Testis (tissue), 3 donors: ENCODE measurements around the gene TAS2R40. TPM values are rescaled to one million over a fixed set of nuclear protein-coding genes. Genes with fewer than 3 reads are reported as not detected.

Experiments
- DNase-seq: peaks from one replicate; pipeline ENCODE4 v3.0.0-alpha.2; 2019
- H3K27ac ChIP-seq, 2 donors: fragments of 200-600 bp; sonication (generic); one replicate each; pipeline ENCODE4 v1.5.1; 2019
- H3K27me3 ChIP-seq: fragments of 200-600 bp; sonication (generic); one replicate; pipeline ENCODE4 v1.5.1; 2019
- H3K36me3 ChIP-seq: fragments of 200-600 bp; sonication (generic); one replicate; pipeline ENCODE4 v1.5.1; 2017; ENCODE audit warnings: low read depth; ENCODE audit errors: missing control alignments
- H3K4me1 ChIP-seq: fragments of 200-600 bp; sonication (generic); one replicate; pipeline ENCODE4 v1.5.1; 2019
- H3K4me3 ChIP-seq, 2 donors: fragments of 200-600 bp; sonication (generic); one replicate each; pipeline ENCODE4 v1.5.1; 2017 to 2019
- H3K9me3 ChIP-seq: fragments of 200-600 bp; sonication (generic); one replicate; pipeline ENCODE4 v1.5.1; 2017
- POLR2A ChIP-seq: fragments of 450-650 bp; IDR thresholded peaks from one replicate; pipeline ENCODE4 v1.6.1; 2017; ENCODE audit warnings: antibody characterized with exemption, mild to moderate bottlenecking, moderate library complexity
- WGBS, 2 donors: methylation state at CpG; one replicate each; pipeline ENCODE4 v1.1.5; 2018; 5-methylcytosine and 5-hydroxymethylcytosine counted together
- intact Hi-C: fragments of 100-400 bp; cut with DNase I; formaldehyde crosslinking; loops from one replicate; pipeline ENCODE4 v1.15.1; 2023; ENCODE audit warnings: low total_unique reads
- polyA plus RNA-seq: library from polyadenylated mRNA; stranded (reverse); fragments of 350-450 nt; fragmentation: Illumina TruSeq; extraction: RNeasy Lipid Tissue Mini Kit (QIAGEN cat#74804); gene quantifications from one replicate; pipeline ENCODE4 v1.2.3, GENCODE V29; 2014; ENCODE audit warnings: low read depth, low replicate concordance; ENCODE audit not compliant: insufficient read depth
- total RNA-seq, 2 donors: library from RNA; depleted of rRNA; stranded (reverse); fragments of >200 nt; gene quantifications; one replicate each; pipeline ENCODE4 v1.2.3, GENCODE V29; 2016
- TF ChIP-seq, protein P1 (sequence below), 3 experiments: fragments of 450-650 bp in 2 of 3; fragments of 200-600 bp in 1 of 3; sonication (generic) in 1 of 3; IDR thresholded peaks; one replicate each; pipeline ENCODE4 v1.5.1; 2016 to 2019; ENCODE audit warnings: antibody characterized with exemption in 3 of 3, mild to moderate bottlenecking in 2 of 3, moderate library complexity in 1 of 3

The TAS2R40 gene
- total and polyA plus RNA-seq, 3 donors from 2014 or later, result not detected

DNA sequence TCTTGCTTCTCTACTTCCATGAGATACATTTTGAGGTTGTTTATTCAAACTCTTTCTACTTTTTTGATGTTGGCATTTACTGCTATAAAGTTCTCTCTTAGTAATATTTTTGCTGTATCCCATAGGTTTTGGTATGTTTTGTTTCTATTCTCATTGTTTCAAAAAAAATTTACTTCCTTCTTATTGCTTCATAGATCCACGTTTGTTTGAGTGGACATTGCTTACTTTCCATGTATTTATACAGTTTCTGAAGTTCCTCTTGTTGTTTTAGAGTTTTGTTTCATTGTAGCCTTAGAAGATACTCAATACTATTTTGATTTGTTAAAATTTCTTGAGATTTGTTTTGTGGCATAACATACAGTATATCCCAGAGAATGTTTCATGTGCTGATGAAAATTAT, 13.7 kb downstream of the TAS2R40 start:
- Histone ChIP-seq H3K27me3 (no peaks in the 10 kb centered on the region), H3K4me1 (no peaks in the 10 kb centered on the region), H3K36me3 (no peaks in the 10 kb centered on the region), H3K27ac (no peak overlapping the region), H3K9me3 (no peaks in the 10 kb centered on the region), H3K4me3 (no peak overlapping the region)
- DNase-seq, result no peak
- TF ChIP-seq, protein P1, sequence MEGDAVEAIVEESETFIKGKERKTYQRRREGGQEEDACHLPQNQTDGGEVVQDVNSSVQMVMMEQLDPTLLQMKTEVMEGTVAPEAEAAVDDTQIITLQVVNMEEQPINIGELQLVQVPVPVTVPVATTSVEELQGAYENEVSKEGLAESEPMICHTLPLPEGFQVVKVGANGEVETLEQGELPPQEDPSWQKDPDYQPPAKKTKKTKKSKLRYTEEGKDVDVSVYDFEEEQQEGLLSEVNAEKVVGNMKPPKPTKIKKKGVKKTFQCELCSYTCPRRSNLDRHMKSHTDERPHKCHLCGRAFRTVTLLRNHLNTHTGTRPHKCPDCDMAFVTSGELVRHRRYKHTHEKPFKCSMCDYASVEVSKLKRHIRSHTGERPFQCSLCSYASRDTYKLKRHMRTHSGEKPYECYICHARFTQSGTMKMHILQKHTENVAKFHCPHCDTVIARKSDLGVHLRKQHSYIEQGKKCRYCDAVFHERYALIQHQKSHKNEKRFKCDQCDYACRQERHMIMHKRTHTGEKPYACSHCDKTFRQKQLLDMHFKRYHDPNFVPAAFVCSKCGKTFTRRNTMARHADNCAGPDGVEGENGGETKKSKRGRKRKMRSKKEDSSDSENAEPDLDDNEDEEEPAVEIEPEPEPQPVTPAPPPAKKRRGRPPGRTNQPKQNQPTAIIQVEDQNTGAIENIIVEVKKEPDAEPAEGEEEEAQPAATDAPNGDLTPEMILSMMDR (IDR thresholded peaks at IDR 0.05), result no peak
- TF ChIP-seq POLR2A, result no peak
- intact Hi-C loops, result loop anchor here (10.0 kb wide), 1 partner anchor 179 kb away; no protein-coding TSS in a partner anchor
- 42 to 46% methylated on average over 1 of the region's 1 CpG for WGBS, 2 donors

DNA sequence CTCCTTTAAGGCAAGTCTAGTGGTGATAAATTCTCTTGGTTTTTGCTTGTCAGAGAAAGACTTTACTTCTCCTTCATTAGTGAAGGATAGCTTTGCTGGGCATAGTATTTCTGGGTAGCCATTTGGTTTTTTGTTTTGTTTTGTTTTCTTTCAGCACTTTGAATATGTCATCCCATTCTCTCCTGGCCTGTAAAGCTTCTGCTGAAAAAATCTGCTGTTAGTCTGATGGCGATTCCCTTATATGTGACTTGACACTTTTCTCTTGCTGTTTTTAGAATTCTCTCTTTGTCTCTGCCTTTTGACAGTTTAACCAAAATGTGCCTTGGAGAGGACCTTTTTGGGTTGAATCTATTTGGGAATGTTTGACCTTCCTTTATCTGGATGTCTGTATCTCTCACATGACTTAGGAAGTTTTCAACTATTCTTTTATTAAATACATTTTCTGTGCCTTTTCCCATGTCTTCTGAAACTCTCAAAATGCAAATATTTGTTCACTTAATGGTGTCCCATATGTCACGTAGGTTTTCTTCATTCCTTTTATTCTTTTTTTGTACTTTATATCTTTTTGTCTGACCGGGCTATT, 14.7 kb downstream of the TAS2R40 start:
- Histone ChIP-seq H3K9me3 (no peaks in the 10 kb centered on the region), H3K36me3 (no peaks in the 10 kb centered on the region), H3K27ac (no peak overlapping the region), H3K27me3 (no peaks in the 10 kb centered on the region), H3K4me1 (no peaks in the 10 kb centered on the region), H3K4me3 (no peak overlapping the region)
- WGBS, 2 donors, result 76 to 93% methylated on average over 3 of the region's 3 CpGs
- intact Hi-C loops, result loop anchor here (10.0 kb wide), 1 partner anchor 178 kb away; no protein-coding TSS in a partner anchor
- no peak for DNase-seq
- TF ChIP-seq, protein P1 (IDR thresholded peaks at IDR 0.05), result no peak
- no peak for TF ChIP-seq POLR2A

DNA sequence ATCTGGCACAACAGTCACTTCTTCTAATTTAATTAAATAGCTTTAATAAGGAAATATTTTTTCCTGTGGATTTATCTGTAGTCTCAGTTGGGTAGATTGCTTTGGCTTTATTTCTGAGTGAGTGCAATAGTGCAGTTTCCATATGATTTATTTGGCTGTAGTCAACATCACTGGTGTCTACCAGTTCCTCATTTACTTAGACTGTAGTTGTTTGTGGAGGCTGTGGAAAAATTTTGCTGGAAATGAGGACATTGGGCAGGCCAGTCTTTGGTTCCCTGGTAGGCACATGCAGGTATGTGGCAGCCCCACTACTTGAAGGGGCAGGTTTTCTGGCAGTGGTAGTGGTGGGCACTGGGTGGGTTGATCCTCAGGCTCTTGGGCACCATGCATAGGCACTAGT, 15.5 kb downstream of the TAS2R40 start:
- intact Hi-C loops, result loop anchor here (10.0 kb wide), 1 partner anchor 177 kb away; no protein-coding TSS in a partner anchor
- H3K27ac ChIP-seq, result no peak overlapping the region

DNA sequence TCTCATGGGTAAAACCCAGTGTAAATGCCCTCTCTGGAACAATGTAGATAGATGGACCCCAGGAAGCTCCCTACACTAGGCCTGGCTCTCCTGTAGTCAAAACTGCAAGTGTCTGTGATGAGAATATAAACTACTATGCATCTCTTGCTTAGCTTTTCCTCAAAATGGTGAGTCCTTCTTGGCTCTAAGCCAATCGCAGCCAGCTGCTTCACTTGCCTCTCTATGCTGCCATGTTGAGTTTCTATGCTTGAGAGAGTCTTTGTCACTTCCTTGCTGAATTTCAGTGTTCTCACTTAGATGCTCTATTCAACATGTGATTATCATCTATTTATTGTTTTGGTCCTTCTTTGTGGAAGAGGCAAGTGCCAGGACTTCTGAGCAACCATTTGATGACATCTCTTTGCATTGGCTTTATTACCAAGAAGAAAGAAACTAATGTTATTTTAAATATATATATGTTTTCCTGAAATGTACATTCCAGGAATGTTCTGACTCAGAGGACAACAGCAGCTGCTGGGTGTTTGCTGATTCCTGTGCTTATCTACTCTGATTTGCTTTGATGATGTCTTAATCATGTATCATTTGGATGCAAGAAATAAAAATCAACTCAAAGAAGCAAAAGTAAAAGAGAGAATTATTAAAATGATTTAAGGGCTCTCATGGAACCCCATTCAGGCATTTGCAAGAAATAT, 16.6 kb downstream of the TAS2R40 start:
- intact Hi-C loops, result loop anchor here (10.0 kb wide), 1 partner anchor 176 kb away; no protein-coding TSS in a partner anchor
- Histone ChIP-seq H3K27ac (no peak overlapping the region), H3K9me3 (no peaks in the 10 kb centered on the region), H3K27me3 (no peaks in the 10 kb centered on the region), H3K4me1 (no peaks in the 10 kb centered on the region), H3K4me3 (no peak overlapping the region), H3K36me3 (no peaks in the 10 kb centered on the region)
- DNase-seq, result no peak
- no peak for TF ChIP-seq POLR2A
- TF ChIP-seq, protein P1 (IDR thresholded peaks at IDR 0.05), result no peak
- 88 to 91% methylated on average over 1 of the region's 1 CpG for WGBS, 2 donors

More for the DNA sequence above, 15.5 kb downstream of the TAS2R40 start:
- no peak for TF ChIP-seq POLR2A
- TF ChIP-seq, protein P1 (IDR thresholded peaks at IDR 0.05), result no peak
- Histone ChIP-seq H3K36me3 (no peaks in the 10 kb centered on the region), H3K27me3 (no peaks in the 10 kb centered on the region), H3K4me1 (no peaks in the 10 kb centered on the region), H3K4me3 (no peak overlapping the region), H3K9me3 (no peaks in the 10 kb centered on the region)
- no peak for DNase-seq
